ENCODE results near the gene HNF4A. TPM values are rescaled to one million over a fixed set of nuclear protein-coding genes. Genes with fewer than 3 reads are reported as not detected.

HNF4A gene
- total RNA-seq, 2 experiments from 2014 or later: not detected

GRCh38 chr20:44364780-44365179, 9.3 kb downstream of the HNF4A start:
- no peaks in the 10 kb centered on the region for H3K4me1 Mint-ChIP-seq
- H3K36me3 Mint-ChIP-seq (ENCODE audit: low read depth): no peaks in the 10 kb centered on the region
- H3K27ac Mint-ChIP-seq: no peak overlapping the region
- DNase-seq (no peak), ATAC-seq (no peak)
- H3K9me3 Mint-ChIP-seq (ENCODE audit: low read depth): no peaks in the 10 kb centered on the region
- intact Hi-C loops (cut with DNase I, micrococcal nuclease): no loop called here
- H3K4me3 Mint-ChIP-seq: no peak overlapping the region
- CTCF ChIA-PET: interaction anchor here (0.6 kb wide), 1 partner anchor 273 kb away, joined by 5 read pairs; no protein-coding TSS in a partner anchor
- H3K27me3 Mint-ChIP-seq: no peaks in the 10 kb centered on the region
- POLR2A ChIA-PET: no interaction called here

GRCh38 chr20:44367746-44368145, 12.2 kb downstream of the HNF4A start:
- Mint-ChIP-seq H3K27me3 (no peaks in the 10 kb centered on the region), H3K4me3 (no peak overlapping the region), H3K27ac (no peak overlapping the region), H3K4me1 (no peaks in the 10 kb centered on the region), H3K36me3 (ENCODE audit: low read depth) (no peaks in the 10 kb centered on the region), H3K9me3 (ENCODE audit: low read depth) (no peaks in the 10 kb centered on the region)
- intact Hi-C loops (cut with DNase I, micrococcal nuclease): no loop called here
- CTCF ChIA-PET: interaction anchor here (0.6 to 1.9 kb wide), 2 partner anchors 17 to 236 kb away, joined by 3 to 6 read pairs; no protein-coding TSS in a partner anchor
- POLR2A ChIA-PET: no interaction called here
- no peak for DNase-seq
- no peak for ATAC-seq

- ChIA-PET POLR2A (no interaction called here), CTCF (no interaction called here)
- ATAC-seq: no peak
- Mint-ChIP-seq H3K36me3 (ENCODE audit: low read depth) (no peaks in the 10 kb centered on the region), H3K27ac (no peak overlapping the region), H3K4me3 (no peak overlapping the region), H3K4me1 (no peaks in the 10 kb centered on the region), H3K27me3 (no peaks in the 10 kb centered on the region), H3K9me3 (ENCODE audit: low read depth) (no peaks in the 10 kb centered on the region)
- intact Hi-C loops (cut with DNase I, micrococcal nuclease): no loop called here
- DNase-seq: no peak
These were observed 15.2 kb downstream of the HNF4A start for GRCh38 chr20:44370639-44371218.

- H3K9me3 Mint-ChIP-seq (ENCODE audit: low read depth): no peaks in the 10 kb centered on the region
- ATAC-seq (no peak), DNase-seq (no peak)
- H3K4me3 Mint-ChIP-seq: no peak overlapping the region
- no peaks in the 10 kb centered on the region for H3K27me3 Mint-ChIP-seq
- ChIA-PET CTCF (interaction anchor here (0.6 to 5.3 kb wide), 9 partner anchors 9 to 228 kb away, joined by 3 to 87 read pairs (median 4); partner anchors contain the start of gene GDAP1L1), POLR2A (no interaction called here)
- no peaks in the 10 kb centered on the region for H3K36me3 Mint-ChIP-seq (ENCODE audit: low read depth)
- peaks cover 4% of the 10 kb centered on the region for H3K4me1 Mint-ChIP-seq
- no peak overlapping the region for H3K27ac Mint-ChIP-seq
- intact Hi-C loops (cut with DNase I, micrococcal nuclease): no loop called here
These were observed 27.1 kb downstream of the HNF4A start for GRCh38 chr20:44382641-44383040.

- intact Hi-C loops (cut with DNase I, micrococcal nuclease): loop anchor here (1.0 to 5.0 kb wide), 4 partner anchors 72 to 483 kb away; partner anchors contain the start of gene FITM2 (in 1 of the 2)
- ATAC-seq (peak; percentile 72), DNase-seq (peak; percentile 93)
- Mint-ChIP-seq H3K27ac (no peak overlapping the region), H3K4me1 (peaks cover 9% of the 10 kb centered on the region), H3K27me3 (peaks cover 4% of the 10 kb centered on the region), H3K4me3 (no peak overlapping the region), H3K36me3 (ENCODE audit: low read depth) (no peaks in the 10 kb centered on the region), H3K9me3 (ENCODE audit: low read depth) (no peaks in the 10 kb centered on the region)
- ChIA-PET POLR2A (no interaction called here), CTCF (interaction anchor here (0.6 to 5.3 kb wide), 27 partner anchors 9 to 392 kb away, joined by 3 to 87 read pairs (median 3); partner anchors contain the start of gene FITM2)
These were observed 29.0 kb downstream of the HNF4A start for GRCh38 chr20:44384423-44385027.

- peaks cover 6% of the 10 kb centered on the region for H3K27me3 Mint-ChIP-seq
- H3K9me3 Mint-ChIP-seq (ENCODE audit: low read depth): no peaks in the 10 kb centered on the region
- ATAC-seq (peak; percentile 93), DNase-seq (peak; percentile 91)
- H3K4me3 Mint-ChIP-seq: no peak overlapping the region
- CTCF ChIA-PET: interaction anchor here (0.6 to 2.5 kb wide), 13 partner anchors 49 to 910 kb away, joined by 3 to 8 read pairs (median 3); partner anchors contain the start of genes FITM2 and TTPAL
- intact Hi-C loops (cut with DNase I, micrococcal nuclease): loop anchor here (1.0 to 5.0 kb wide), 10 partner anchors 72 to 479 kb away; partner anchors contain the start of genes FITM2 (in 2 of the 2), SERINC3 (in 1 of the 2) and TTPAL (in 1 of the 2)
- no peaks in the 10 kb centered on the region for H3K36me3 Mint-ChIP-seq (ENCODE audit: low read depth)
- H3K27ac Mint-ChIP-seq: no peak overlapping the region
- peaks cover 9% of the 10 kb centered on the region for H3K4me1 Mint-ChIP-seq
- POLR2A ChIA-PET: no interaction called here
These were observed 33.0 kb downstream of the HNF4A start for GRCh38 chr20:44388466-44389023.

- Mint-ChIP-seq H3K27ac (no peak overlapping the region), H3K4me1 (peaks cover 6% of the 10 kb centered on the region), H3K27me3 (peaks cover 6% of the 10 kb centered on the region), H3K4me3 (no peak overlapping the region), H3K36me3 (ENCODE audit: low read depth) (no peaks in the 10 kb centered on the region), H3K9me3 (ENCODE audit: low read depth) (no peaks in the 10 kb centered on the region)
- no peak for ATAC-seq
- DNase-seq: no peak
- ChIA-PET POLR2A (no interaction called here), CTCF (interaction anchor here (1.1 to 2.5 kb wide), 5 partner anchors 9 to 343 kb away, joined by 3 to 8 read pairs (median 4); no protein-coding TSS in a partner anchor)
- intact Hi-C loops (cut with DNase I, micrococcal nuclease): loop anchor here (2.0 to 5.0 kb wide), 5 partner anchors 78 to 477 kb away; partner anchors contain the start of gene FITM2 (in 2 of the 2)
These were observed 34.4 kb downstream of the HNF4A start for GRCh38 chr20:44389871-44390270.

GRCh38 chr20:44390280-44390679, 34.8 kb downstream of the HNF4A start:
- Mint-ChIP-seq H3K4me3 (no peak overlapping the region), H3K9me3 (ENCODE audit: low read depth) (no peaks in the 10 kb centered on the region), H3K36me3 (ENCODE audit: low read depth) (no peaks in the 10 kb centered on the region), H3K27ac (no peak overlapping the region), H3K27me3 (peaks cover 6% of the 10 kb centered on the region), H3K4me1 (peaks cover 6% of the 10 kb centered on the region)
- intact Hi-C loops (cut with DNase I, micrococcal nuclease): no loop called here
- CTCF ChIA-PET: interaction anchor here (0.6 to 2.5 kb wide), 3 partner anchors 50 to 342 kb away, joined by 3 to 8 read pairs (median 7); no protein-coding TSS in a partner anchor
- no peak for ATAC-seq
- no peak for DNase-seq
- POLR2A ChIA-PET: no interaction called here

GRCh38 chr20:44392088-44392775, 36.7 kb downstream of the HNF4A start:
- H3K4me1 Mint-ChIP-seq: peaks cover 6% of the 10 kb centered on the region
- intact Hi-C loops (cut with DNase I, micrococcal nuclease): no loop called here
- CTCF ChIA-PET: interaction anchor here (1.0 kb wide), 1 partner anchor 213 kb away, joined by 4 read pairs; no protein-coding TSS in a partner anchor
- no peak overlapping the region for H3K4me3 Mint-ChIP-seq
- H3K27ac Mint-ChIP-seq: no peak overlapping the region
- H3K36me3 Mint-ChIP-seq (ENCODE audit: low read depth): no peaks in the 10 kb centered on the region
- no peak for DNase-seq
- no peak for ATAC-seq
- no peaks in the 10 kb centered on the region for H3K9me3 Mint-ChIP-seq (ENCODE audit: low read depth)
- POLR2A ChIA-PET: no interaction called here
- peaks cover 6% of the 10 kb centered on the region for H3K27me3 Mint-ChIP-seq

- Mint-ChIP-seq H3K4me1 (peaks cover 5% of the 10 kb centered on the region), H3K4me3 (no peak overlapping the region), H3K27ac (no peak overlapping the region), H3K9me3 (ENCODE audit: low read depth) (no peaks in the 10 kb centered on the region), H3K36me3 (ENCODE audit: low read depth) (no peaks in the 10 kb centered on the region), H3K27me3 (peaks cover 6% of the 10 kb centered on the region)
- POLR2A ChIA-PET: no interaction called here
- CTCF ChIA-PET: interaction anchor here (1.0 kb wide), 1 partner anchor 212 kb away, joined by 4 read pairs; no protein-coding TSS in a partner anchor
- DNase-seq (no peak), ATAC-seq (no peak)
- intact Hi-C loops (cut with DNase I, micrococcal nuclease): no loop called here
These were observed 37.5 kb downstream of the HNF4A start for GRCh38 chr20:44392776-44393607.
